ENCODE results near the gene KCNMB2. TPM values are rescaled to one million over a fixed set of nuclear protein-coding genes. Genes with fewer than 3 reads are reported as not detected.

The KCNMB2 gene
- total RNA-seq, 4 donors from 2014 or later = not detected

DNA sequence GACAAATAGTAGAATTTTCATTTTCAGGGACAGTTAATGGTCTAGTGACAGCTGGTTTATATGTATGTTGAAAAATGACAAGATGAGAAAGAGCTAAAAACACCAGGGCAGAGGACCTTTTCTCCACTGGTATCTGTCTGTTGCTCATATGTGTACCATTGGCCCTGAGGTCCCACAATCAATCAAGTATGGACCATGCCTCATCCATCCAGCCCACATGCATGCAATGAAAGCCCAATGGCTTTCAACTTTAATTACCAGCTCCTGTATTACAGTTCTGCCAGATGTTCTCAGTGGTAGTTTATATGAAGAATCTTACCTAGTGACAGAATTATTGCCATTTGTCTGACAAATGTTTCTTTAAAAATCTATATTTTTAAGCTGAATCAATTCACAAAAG is 301.3 kb downstream of the KCNMB2 start:
- H3K4me1 ChIP-seq = no peaks in the 10 kb centered on the region
- DNase-seq (ENCODE audit: low spot score in 2 of 2) = no peak
- no peak overlapping the region for H3K27ac ChIP-seq
- TF ChIP-seq POLR2A (IDR thresholded peaks at IDR 0.05) (no peak), CTCF (IDR thresholded peaks at IDR 0.05) (no peak)
- H3K4me3 ChIP-seq = no peak overlapping the region
- H3K36me3 ChIP-seq = no peaks in the 10 kb centered on the region
- H3K27me3 ChIP-seq = no peaks in the 10 kb centered on the region
- peaks cover 0 to 4% (median 0%) of the 10 kb centered on the region in 4 donors for H3K9me3 ChIP-seq

DNA sequence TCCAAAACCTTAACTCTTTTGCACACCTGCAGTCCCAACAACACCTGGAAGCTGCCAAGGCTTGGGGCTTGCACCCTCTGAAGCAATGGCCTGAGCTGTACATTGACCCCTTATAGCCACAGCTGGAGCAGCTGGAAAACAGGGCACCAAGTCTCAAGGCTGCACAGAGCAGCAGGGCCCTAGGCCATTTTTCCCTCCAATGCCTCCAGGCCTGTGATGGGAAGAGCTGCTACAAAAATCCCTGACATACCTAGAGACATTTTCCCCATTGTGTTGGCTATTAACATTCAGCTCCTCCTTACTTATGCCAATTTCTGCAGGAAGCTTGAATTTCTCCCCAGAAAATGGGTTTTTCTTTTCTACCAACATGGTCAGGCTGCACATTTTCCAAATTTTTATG is 304.4 kb downstream of the KCNMB2 start:
- Histone ChIP-seq H3K27ac (no peak overlapping the region), H3K4me3 (no peak overlapping the region), H3K4me1 (no peaks in the 10 kb centered on the region), H3K9me3 (peaks cover 0 to 4% (median 0%) of the 10 kb centered on the region in 4 donors), H3K27me3 (no peaks in the 10 kb centered on the region), H3K36me3 (no peaks in the 10 kb centered on the region)
- no peak for DNase-seq (ENCODE audit: low spot score in 2 of 2)
- no peak for TF ChIP-seq EP300 (IDR thresholded peaks at IDR 0.05)
- TF ChIP-seq POLR2A (IDR thresholded peaks at IDR 0.05) = no peak
- no peak for TF ChIP-seq CTCF (IDR thresholded peaks at IDR 0.05)

DNA sequence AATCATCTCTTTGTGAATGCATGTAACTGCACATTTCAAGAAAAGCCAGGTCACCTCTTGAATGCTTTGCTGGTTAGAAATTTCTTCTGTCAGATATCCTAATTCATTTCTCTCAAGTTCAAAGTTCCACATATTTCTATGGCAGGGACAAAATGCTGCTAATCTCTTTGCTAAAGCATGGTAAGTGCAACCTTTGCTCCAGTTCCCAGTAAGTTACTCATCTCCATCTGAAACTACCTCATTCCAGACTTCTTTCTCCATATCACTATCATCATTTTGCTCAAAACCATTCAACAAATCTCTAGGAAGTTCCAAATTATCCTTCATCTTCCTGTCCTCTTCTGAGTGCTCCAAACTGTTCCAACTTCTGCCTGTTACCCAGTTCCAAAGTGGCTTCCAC is 304.8 kb downstream of the KCNMB2 start:
- no peaks in the 10 kb centered on the region for H3K4me1 ChIP-seq
- H3K27ac ChIP-seq = no peak overlapping the region
- H3K36me3 ChIP-seq = no peaks in the 10 kb centered on the region
- H3K27me3 ChIP-seq = no peaks in the 10 kb centered on the region
- no peak for DNase-seq (ENCODE audit: low spot score in 2 of 2)
- H3K9me3 ChIP-seq = peaks cover 0 to 4% (median 0%) of the 10 kb centered on the region in 4 donors
- no peak overlapping the region for H3K4me3 ChIP-seq
- TF ChIP-seq EP300 (IDR thresholded peaks at IDR 0.05) (no peak), POLR2A (IDR thresholded peaks at IDR 0.05) (no peak), CTCF (IDR thresholded peaks at IDR 0.05) (no peak)

DNA sequence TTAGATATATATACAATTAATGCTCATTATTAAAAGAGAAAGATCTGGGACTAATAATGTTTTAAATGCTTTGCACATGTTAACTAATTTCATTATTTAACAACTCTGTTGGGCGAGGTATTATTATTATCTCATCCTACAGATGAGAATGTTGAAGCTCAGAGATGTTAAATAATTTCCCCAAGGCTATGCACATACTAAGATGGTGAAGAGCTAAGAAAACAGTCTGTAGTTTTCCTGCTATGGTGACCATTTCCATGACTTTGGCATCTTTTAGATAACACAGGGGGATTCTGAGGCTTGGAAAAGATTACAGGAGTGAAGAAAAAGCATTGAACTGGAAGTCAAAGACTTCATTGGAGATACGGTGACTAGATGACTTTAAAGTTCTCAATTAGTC is 308.7 kb downstream of the KCNMB2 start:
- H3K27ac ChIP-seq = no peak overlapping the region
- peaks cover 0 to 3% (median 0%) of the 10 kb centered on the region in 4 donors for H3K4me1 ChIP-seq
- DNase-seq (ENCODE audit: low spot score in 2 of 2) = no peak
- H3K9me3 ChIP-seq = peaks cover 0 to 4% (median 0%) of the 10 kb centered on the region in 4 donors
- 89 to 90% methylated on average over 2 of the region's 2 CpGs for WGBS, 2 donors
- no peak overlapping the region for H3K4me3 ChIP-seq
- H3K27me3 ChIP-seq = no peaks in the 10 kb centered on the region
- no peaks in the 10 kb centered on the region for H3K36me3 ChIP-seq
- no peak for TF ChIP-seq CTCF (IDR thresholded peaks at IDR 0.05)
- TF ChIP-seq POLR2A (IDR thresholded peaks at IDR 0.05) = no peak
- no peak for TF ChIP-seq EP300 (IDR thresholded peaks at IDR 0.05)

DNA sequence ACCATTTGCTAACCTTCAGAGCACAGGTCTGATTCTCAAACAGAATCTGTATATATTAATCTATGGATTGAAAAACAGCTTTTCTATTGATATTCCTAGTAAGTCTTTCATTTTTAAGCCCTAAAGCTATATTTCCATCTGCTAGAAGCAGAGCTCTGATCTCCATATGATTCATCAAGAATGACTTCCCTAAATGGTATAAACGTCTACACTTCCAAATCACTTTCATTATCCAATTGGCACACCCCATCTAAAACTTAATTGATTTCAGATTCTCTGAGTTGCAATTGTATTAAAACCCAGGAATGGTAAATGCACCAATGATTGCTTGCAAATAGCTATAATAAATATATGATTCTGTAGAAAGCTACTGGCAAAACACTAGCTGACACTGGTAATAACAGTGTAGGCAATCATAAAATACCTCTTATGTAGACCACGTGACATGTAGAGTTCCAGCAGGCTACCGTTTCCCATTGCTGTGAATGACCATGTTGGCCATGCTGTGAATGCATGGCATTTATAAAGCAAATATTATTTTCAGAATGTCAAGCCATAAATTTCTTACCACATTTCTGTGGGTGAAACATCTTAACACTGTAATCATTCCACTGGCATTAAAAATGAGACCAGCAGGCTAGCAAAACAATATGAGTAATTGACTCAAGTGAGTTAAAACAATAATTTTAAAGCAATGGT is 309.3 kb downstream of the KCNMB2 start:
- no peaks in the 10 kb centered on the region for H3K27me3 ChIP-seq
- no peaks in the 10 kb centered on the region for H3K36me3 ChIP-seq
- DNase-seq (ENCODE audit: low spot score in 2 of 2) = no peak
- peaks cover 0 to under 1% (median 0%) of the 10 kb centered on the region in 4 donors for H3K9me3 ChIP-seq
- WGBS, 2 donors = 57 to 59% methylated on average over 3 of the region's 3 CpGs
- H3K4me1 ChIP-seq = peaks cover 0 to 3% (median 0%) of the 10 kb centered on the region in 4 donors
- no peak for TF ChIP-seq EP300 (IDR thresholded peaks at IDR 0.05)
- no peak for TF ChIP-seq CTCF (IDR thresholded peaks at IDR 0.05)
- no peak for TF ChIP-seq POLR2A (IDR thresholded peaks at IDR 0.05)
- H3K27ac ChIP-seq = no peak overlapping the region
- no peak overlapping the region for H3K4me3 ChIP-seq

All from tibial nerve (tissue), 4 donors.